HCT116 (cell line): ENCODE measurements around the gene KIRREL3. TPM values are rescaled to one million over a fixed set of nuclear protein-coding genes. Genes with fewer than 3 reads are reported as not detected.

Experiments
- ATAC-seq: fragments of 200-7000 bp; cut with Tn5 transposase; 2 replicates; pipeline ENCODE4 v1.9.1; 2020; ENCODE audit warnings: mild to moderate bottlenecking, moderate library complexity
- BruUV-seq: library from RNA; stranded (reverse); fragments of 400-500 nt; replicated peaks from 2 replicates; lab custom pipeline; 2021; lab: Mats Ljungman, UMichigan
- CTCF ChIA-PET: fragments of 300-600 bp; sonication (Branson Sonifier 250); formaldehyde crosslinking; loops from one replicate; lab custom pipeline; 2021; ENCODE audit warnings: antibody characterized with exemption; lab: Charles Lee
- POLR2A ChIA-PET: fragments of 300-600, 350-600 bp; sonication (Branson Sonifier 250); formaldehyde crosslinking; loops from one replicate; lab custom pipeline; 2021; ENCODE audit warnings: antibody characterized with exemption; lab: Charles Lee
- RAD21 ChIA-PET, 2 experiments: fragments of 300-600 bp; sonication (Branson Sonifier 250); formaldehyde crosslinking; loops; one replicate each; lab custom pipeline; 2023; ENCODE audit warnings: low total read pairs in 2 of 2; ENCODE audit not compliant: uncharacterized antibody in 2 of 2, unreplicated experiment in 2 of 2, low non-redundant PET in 1 of 2; lab: Charles Lee
- DNase-seq: peaks from one replicate; pipeline ENCODE4 v3.0.0-alpha.2; 2010; ENCODE audit warnings: low read depth, low spot score
- H2AFZ ChIP-seq: fragments of 200-600 bp; shearing (Covaris generic), sonication (generic); 2 replicates; pipeline ENCODE4 v1.6.1; 2017; ENCODE audit warnings: low read depth, mixed run types, mixed read lengths, antibody characterized with exemption, low read length; ENCODE audit not compliant: poor library complexity, severe bottlenecking
- H3K27ac ChIP-seq: 2 replicates; pipeline ENCODE4 v1.5.1; 2012; ENCODE audit warnings: low read depth, low read length
- H3K27me3 ChIP-seq: fragments of 200-600 bp; sonication (generic); 2 replicates; pipeline ENCODE4 v1.6.1; 2016; ENCODE audit warnings: mixed run types, low read length, mixed read lengths; ENCODE audit not compliant: insufficient read depth
- H3K36me3 ChIP-seq, 2 experiments: fragments of 200-500 bp in 1 of 2; fragments of 200-600 bp in 1 of 2; sonication (Bioruptor generic) in 1 of 2; sonication (generic) in 1 of 2; 2 replicates each; pipeline versions ENCODE4 v1.5.1 to v1.6.1; 2014 to 2016; ENCODE audit warnings: low read length in 2 of 2, inconsistent platforms in 1 of 2, mixed read lengths in 1 of 2, mixed run types in 1 of 2; ENCODE audit not compliant: insufficient read depth in 2 of 2, control insufficient read depth in 1 of 2
- H3K4me1 ChIP-seq, 2 experiments: fragments of 200-600 bp in 1 of 2; sonication (generic) in 1 of 2; 2 replicates each; pipeline versions ENCODE4 v1.5.1 to v1.6.1; 2012 to 2017; ENCODE audit warnings: low read length in 2 of 2, inconsistent platforms in 1 of 2, mild to moderate bottlenecking in 1 of 2, mixed read lengths in 1 of 2, mixed run types in 1 of 2, moderate library complexity in 1 of 2; ENCODE audit not compliant: insufficient read depth in 2 of 2, control insufficient read depth in 1 of 2
- H3K4me2 ChIP-seq: fragments of 200-600 bp; sonication (generic); 2 replicates; pipeline ENCODE4 v1.6.1; 2017; ENCODE audit warnings: mixed run types, low read length, mixed read lengths
- H3K4me3 ChIP-seq, 2 experiments: fragments of 200-600 bp in 1 of 2; sonication (generic) in 1 of 2; replicated peaks in 1 of 2; 2 replicates each; pipeline ENCODE4 v1.5.1; 2011 to 2016; ENCODE audit warnings: low read length in 2 of 2, control low read depth in 1 of 2, low read depth in 1 of 2, mild to moderate bottlenecking in 1 of 2, mixed read lengths in 1 of 2, mixed run types in 1 of 2
- H3K79me2 ChIP-seq: fragments of 200-600 bp; sonication (generic); 2 replicates; pipeline ENCODE4 v1.6.1; 2017; ENCODE audit warnings: mild to moderate bottlenecking, mixed run types, low read length, moderate library complexity, mixed read lengths; ENCODE audit not compliant: insufficient read depth
- H3K9ac ChIP-seq: fragments of 200-600 bp; sonication (generic); 2 replicates; pipeline ENCODE4 v1.6.1; 2016; ENCODE audit warnings: low read length, mixed read lengths
- H3K9me2 ChIP-seq: fragments of 200-600 bp; sonication (generic), shearing (Covaris generic); 2 replicates; pipeline ENCODE4 v1.6.1; 2017; ENCODE audit warnings: mixed run types, mild to moderate bottlenecking, moderate library complexity; ENCODE audit not compliant: insufficient read depth
- H3K9me3 ChIP-seq, 2 experiments: fragments of 200-500 bp in 1 of 2; fragments of 200-600 bp in 1 of 2; sonication (Bioruptor generic) in 1 of 2; sonication (generic) in 1 of 2; 2 replicates each; pipeline ENCODE4 v1.6.1; 2014 to 2017; ENCODE audit warnings: low read length in 2 of 2, mixed read lengths in 2 of 2, inconsistent platforms in 1 of 2, low read depth in 1 of 2, mild to moderate bottlenecking in 1 of 2, mixed run types in 1 of 2, moderate library complexity in 1 of 2; ENCODE audit not compliant: control insufficient read depth in 1 of 2, insufficient read depth in 1 of 2
- H4K20me1 ChIP-seq: fragments of 200-600 bp; sonication (generic), shearing (Covaris generic); 2 replicates; pipeline ENCODE4 v1.6.1; 2017; ENCODE audit warnings: mixed run types, mild to moderate bottlenecking, moderate library complexity; ENCODE audit not compliant: insufficient read depth
- CBX3 ChIP-seq: IDR thresholded peaks from 2 replicates; pipeline ENCODE4 v1.6.1; 2012; ENCODE audit warnings: low read depth
- EZH2phosphoT487 ChIP-seq: fragments of 200-600 bp; IDR thresholded peaks from 2 replicates; pipeline ENCODE4 v1.6.1; 2018; ENCODE audit warnings: antibody characterized with exemption, borderline replicate concordance
- JUND ChIP-seq: IDR thresholded peaks from 2 replicates; pipeline ENCODE4 v1.6.1; 2012
- POLR2AphosphoS5 ChIP-seq: IDR thresholded peaks from 2 replicates; pipeline ENCODE4 v1.6.1; 2011; ENCODE audit warnings: mild to moderate bottlenecking, low read depth, low read length, moderate library complexity
- RAD21 ChIP-seq: IDR thresholded peaks from 2 replicates; pipeline ENCODE4 v1.6.1; 2012; ENCODE audit warnings: low read depth, mild to moderate bottlenecking
- REST ChIP-seq: IDR thresholded peaks from 2 replicates; pipeline ENCODE4 v1.6.1; 2012; ENCODE audit warnings: low read depth
- SRF ChIP-seq: IDR thresholded peaks from 2 replicates; pipeline ENCODE4 v1.6.1; 2012; ENCODE audit warnings: low read depth
- YY1 ChIP-seq: IDR thresholded peaks from 2 replicates; pipeline ENCODE4 v1.6.1; 2011; ENCODE audit warnings: low read length, low read depth, moderate library complexity, mild to moderate bottlenecking; ENCODE audit not compliant: insufficient replicate concordance; ENCODE audit errors: extremely low read depth
- ZBTB33 ChIP-seq: IDR thresholded peaks from 2 replicates; pipeline ENCODE4 v1.6.1; 2011; ENCODE audit warnings: mild to moderate bottlenecking, low read length, moderate library complexity; ENCODE audit not compliant: insufficient replicate concordance; ENCODE audit errors: extremely low read depth
- ZFX ChIP-seq: fragments of 450-650 bp; IDR thresholded peaks from 2 replicates; pipeline ENCODE4 v1.6.1; 2017
- ZNF274 ChIP-seq: fragments of 200-500 bp; sonication (Bioruptor generic); IDR thresholded peaks from 2 replicates; pipeline ENCODE4 v1.6.1; 2014; ENCODE audit warnings: mild to moderate bottlenecking, low read depth, low read length, inconsistent platforms
- intact Hi-C: fragments of 100-400 bp; cut with micrococcal nuclease; formaldehyde crosslinking; loops from 2 replicates; pipeline ENCODE4 v1.10.0; 2022
- total RNA-seq: library from RNA; stranded (reverse); gene quantifications from one replicate; pipeline ENCODE4 v1.2.1, GENCODE V29; 2021; ENCODE audit not compliant: unreplicated experiment
- TF ChIP-seq, protein P1 (sequence below), 3 experiments: fragments of 200-600 bp in 1 of 3; sonication (generic) in 1 of 3; IDR thresholded peaks in 2 of 3; conservative IDR thresholded peaks in 1 of 3; 2 replicates each; pipeline ENCODE4 v1.5.1; 2012 to 2017; ENCODE audit warnings: low read depth in 2 of 3, low read length in 2 of 3, antibody characterized with exemption in 1 of 3, borderline replicate concordance in 1 of 3, control low read depth in 1 of 3, mild to moderate bottlenecking in 1 of 3, mixed read lengths in 1 of 3, mixed run types in 1 of 3, moderate library complexity in 1 of 3; ENCODE audit not compliant: insufficient read depth in 1 of 3
- TF ChIP-seq, protein P2 (sequence below): IDR thresholded peaks from 2 replicates; pipeline ENCODE4 v1.6.1; 2012

The KIRREL3 gene
- total RNA-seq, 1 experiment from 2014 or later: not detected

GRCh38 chr11:126800009-126800408 lies 200.6 kb downstream of the KIRREL3 start (continued):
- TF ChIP-seq ZBTB33 (no peak), POLR2AphosphoS5 (no peak)
- TF ChIP-seq, protein P1, sequence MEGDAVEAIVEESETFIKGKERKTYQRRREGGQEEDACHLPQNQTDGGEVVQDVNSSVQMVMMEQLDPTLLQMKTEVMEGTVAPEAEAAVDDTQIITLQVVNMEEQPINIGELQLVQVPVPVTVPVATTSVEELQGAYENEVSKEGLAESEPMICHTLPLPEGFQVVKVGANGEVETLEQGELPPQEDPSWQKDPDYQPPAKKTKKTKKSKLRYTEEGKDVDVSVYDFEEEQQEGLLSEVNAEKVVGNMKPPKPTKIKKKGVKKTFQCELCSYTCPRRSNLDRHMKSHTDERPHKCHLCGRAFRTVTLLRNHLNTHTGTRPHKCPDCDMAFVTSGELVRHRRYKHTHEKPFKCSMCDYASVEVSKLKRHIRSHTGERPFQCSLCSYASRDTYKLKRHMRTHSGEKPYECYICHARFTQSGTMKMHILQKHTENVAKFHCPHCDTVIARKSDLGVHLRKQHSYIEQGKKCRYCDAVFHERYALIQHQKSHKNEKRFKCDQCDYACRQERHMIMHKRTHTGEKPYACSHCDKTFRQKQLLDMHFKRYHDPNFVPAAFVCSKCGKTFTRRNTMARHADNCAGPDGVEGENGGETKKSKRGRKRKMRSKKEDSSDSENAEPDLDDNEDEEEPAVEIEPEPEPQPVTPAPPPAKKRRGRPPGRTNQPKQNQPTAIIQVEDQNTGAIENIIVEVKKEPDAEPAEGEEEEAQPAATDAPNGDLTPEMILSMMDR (IDR thresholded peaks at IDR 0.05 in 2 of 3, conservative IDR thresholded peaks at IDR 0.05 in 1 of 3; ENCODE audit: borderline replicate concordance in 1 of 3, insufficient read depth in 1 of 3, low read depth in 2 of 3, low read length in 2 of 3): no peak

DNA sequence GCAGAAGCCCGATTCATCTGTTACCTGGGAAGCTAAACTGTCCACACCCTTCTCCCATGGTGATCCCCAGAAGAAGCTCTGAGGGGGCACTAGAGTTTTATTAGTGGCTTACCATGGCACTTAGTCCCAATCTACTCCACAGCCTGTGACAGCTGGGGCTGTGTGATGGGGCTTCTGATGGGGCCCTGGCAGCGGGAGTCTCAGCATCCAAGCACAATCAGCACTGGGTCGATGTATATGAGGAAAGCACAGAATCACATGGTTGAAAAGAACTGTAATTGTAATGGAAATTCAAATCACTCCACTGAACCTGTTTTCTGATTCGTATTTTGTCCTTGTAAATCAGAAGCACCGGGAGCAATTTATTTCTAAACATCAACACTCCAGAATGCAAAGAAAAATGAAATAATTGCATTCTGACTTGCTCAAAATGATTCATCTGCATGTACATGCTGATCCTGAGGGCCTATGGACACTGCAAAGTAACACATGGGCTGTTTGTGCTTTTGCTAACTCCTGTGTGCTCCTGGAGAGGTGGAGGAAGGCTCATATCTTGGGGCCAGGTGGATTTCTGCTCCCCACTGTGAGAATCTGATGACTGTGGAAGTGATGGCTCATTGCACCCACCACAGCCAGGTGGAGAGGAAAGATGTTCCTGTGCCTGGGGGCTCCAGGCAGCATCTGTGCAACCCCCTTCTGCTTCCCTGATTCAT lies 203.0 kb downstream of the KIRREL3 start:
- ChIA-PET RAD21 (no interaction called here), CTCF (no interaction called here), POLR2A (no interaction called here)
- no peak overlapping the region for H3K4me2 ChIP-seq
- H3K27me3 ChIP-seq: no peaks in the 10 kb centered on the region; the same call in 1 of the 2 replicates
- no peaks in the 10 kb centered on the region for H4K20me1 ChIP-seq
- H3K27ac ChIP-seq: no peak overlapping the region
- no peaks in the 10 kb centered on the region for H3K79me2 ChIP-seq
- no peak for DNase-seq
- no peak overlapping the region for H2AFZ ChIP-seq
- H3K4me3 ChIP-seq: no peak overlapping the region
- no peaks in the 10 kb centered on the region for H3K4me1 ChIP-seq
- no TSS peak for BruUV-seq
- no peaks in the 10 kb centered on the region for H3K9me3 ChIP-seq
- ATAC-seq: no peak
- no peaks in the 10 kb centered on the region for H3K36me3 ChIP-seq
- no peak overlapping the region for H3K9ac ChIP-seq
- intact Hi-C loops: no loop called here
- no peaks in the 10 kb centered on the region for H3K9me2 ChIP-seq
- TF ChIP-seq CBX3: no peak
- no peak for TF ChIP-seq YY1
- TF ChIP-seq RAD21: no peak
- TF ChIP-seq EZH2phosphoT487: no peak
- TF ChIP-seq ZFX: no peak
- no peak for TF ChIP-seq SRF
- TF ChIP-seq ZNF274: no peak
- no peak for TF ChIP-seq JUND
- TF ChIP-seq, protein P2, sequence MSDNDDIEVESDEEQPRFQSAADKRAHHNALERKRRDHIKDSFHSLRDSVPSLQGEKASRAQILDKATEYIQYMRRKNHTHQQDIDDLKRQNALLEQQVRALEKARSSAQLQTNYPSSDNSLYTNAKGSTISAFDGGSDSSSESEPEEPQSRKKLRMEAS: no peak
- no peak for TF ChIP-seq REST
- TF ChIP-seq, protein P1 (IDR thresholded peaks at IDR 0.05 in 2 of 3, conservative IDR thresholded peaks at IDR 0.05 in 1 of 3; ENCODE audit: borderline replicate concordance in 1 of 3, insufficient read depth in 1 of 3, low read depth in 2 of 3, low read length in 2 of 3): no peak
